H1 (cell line): ENCODE data around the gene CCDC59. TPM values are rescaled to one million over a fixed set of nuclear protein-coding genes. Genes with fewer than 3 reads are reported as not detected.

Experiments
- CHD7 ChIP-seq: fragments of 300-600 bp; sonication (generic); IDR thresholded peaks from 2 replicates; pipeline ENCODE4 v1.7.1; 2012; ENCODE audit warnings: low read length, moderate library complexity, mild to moderate bottlenecking, inconsistent platforms; ENCODE audit not compliant: insufficient replicate concordance
- EZH2 ChIP-seq: fragments of 200-600 bp; sonication (generic); IDR thresholded peaks from 2 replicates; pipeline ENCODE4 v1.7.1; 2012; ENCODE audit warnings: low read depth, mild to moderate bottlenecking, moderate library complexity, low read length, inconsistent platforms; ENCODE audit not compliant: severe bottlenecking
- MAFK ChIP-seq: IDR thresholded peaks from 2 replicates; pipeline ENCODE4 v1.6.1; 2012; ENCODE audit warnings: low read depth, mild to moderate bottlenecking, improper control_type of control experiment, low read length
- polyA plus RNA-seq, 7 experiments: library from polyadenylated mRNA; depleted of rRNA in 3 of 7; stranded (reverse) in 5 of 7; unstranded in 2 of 7; fragments of >200 nt in 5 of 7; fragments of 200-250 nt in 2 of 7; gene quantifications; 1 replicate in 5 of 7; 2 replicates in 1 of 7; 4 replicates in 1 of 7; pipeline versions ENCODE4 v1.2.1 to v1.2.3, GENCODE V29; 2011 to 2013; ENCODE audit warnings: missing spikeins in 2 of 7, mixed read lengths in 2 of 7
- total RNA-seq: library from RNA; stranded (reverse); fragmentation: NEBNext Ultra II Directional; extraction: Animal tissue kit (Norgen Biotek cat#: 25700); gene quantifications from 2 replicates; pipeline ENCODE4 v1.2.1, GENCODE V29; 2021

The CCDC59 gene
- total and polyA plus RNA-seq, 2 of the 8 experiments (the other 6 are each of a cell fraction or from before 2014, with no cell fraction given): 11.6 to 54.0 TPM

DNA sequence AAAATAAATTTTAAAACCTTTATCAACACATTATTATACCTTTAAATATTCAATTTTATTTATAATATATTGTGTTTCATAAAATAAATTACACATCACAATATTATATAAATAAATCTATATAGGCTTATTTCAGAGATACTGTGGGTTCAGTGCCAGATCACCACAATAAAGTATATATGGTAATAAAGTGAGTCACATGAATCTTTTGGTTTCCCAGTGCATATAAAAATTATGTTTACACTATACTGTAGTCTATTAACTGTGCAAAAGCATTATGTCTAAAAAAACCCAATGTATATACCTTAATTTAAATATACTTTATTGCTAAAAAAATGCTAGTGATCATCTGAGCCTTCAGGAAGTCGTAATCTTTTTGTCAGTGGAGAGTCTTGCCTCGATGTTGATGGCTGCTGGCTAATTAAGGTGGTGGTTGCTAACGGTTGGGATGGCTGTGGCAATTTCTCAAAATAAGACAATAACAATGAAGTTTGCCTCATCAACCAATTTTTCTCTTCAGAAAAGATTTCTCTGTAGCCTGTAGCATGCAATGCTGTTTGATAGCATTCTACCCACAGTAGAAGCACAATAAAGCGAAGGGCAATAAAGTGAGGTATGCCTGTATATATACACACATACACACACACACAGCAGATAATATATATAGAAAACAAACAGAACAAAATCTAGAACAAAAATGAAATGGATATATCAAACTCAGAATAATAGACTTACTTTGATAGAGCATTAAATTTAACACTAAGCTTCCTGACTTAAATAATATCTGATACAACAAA lies 32.4 kb downstream of the CCDC59 start (continued):
- TF ChIP-seq CHD7 (no peak), EZH2 (no peak), MAFK (no peak)
